HepG2 (cell line): Measurements from ENCODE around the gene CCR3. TPM values are rescaled to one million over a fixed set of nuclear protein-coding genes. Genes with fewer than 3 reads are reported as not detected.

ENCODE experiments used
- ATAC-seq: fragments of 200-7000 bp; cut with Tn5 transposase; 3 replicates; pipeline ENCODE4 v1.9.1; 2020; ENCODE audit warnings: mild to moderate bottlenecking, moderate library complexity
- BruUV-seq: library from RNA; stranded (reverse); fragments of 400-500 nt; replicated peaks from 2 replicates; lab custom pipeline; 2021; lab: Mats Ljungman, UMichigan
- CTCF ChIA-PET: fragments of 300-600 bp; formaldehyde crosslinking; extraction: SDS; loops from one replicate; lab custom pipeline; 2021; ENCODE audit warnings: low total read pairs, inconsistent platforms, low intra/inter-chr PET ratio; lab: Yijun Ruan, JAX
- POLR2A ChIA-PET: fragments of 350-600 bp; sonication (Branson Sonifier 250); formaldehyde crosslinking; loops from one replicate; lab custom pipeline; 2020; ENCODE audit warnings: antibody characterized with exemption, inconsistent platforms; lab: Yijun Ruan, JAX
- DNase-seq: peaks from one replicate; pipeline ENCODE4 v3.0.0-alpha.2; 2015; ENCODE audit warnings: low spot score
- FAIRE-seq: peaks from 3 replicates; lab custom pipeline; 2011; peaks lifted over from hg19 to GRCh38; lab: Jason Lieb, UNC
- H2AFZ ChIP-seq: one replicate; pipeline ENCODE4 v1.6.1; 2011; ENCODE audit warnings: low read length, inconsistent platforms
- H3K27ac ChIP-seq: fragments of 300-600 bp; 3 replicates; pipeline ENCODE4 v1.8.0; 2011; ENCODE audit warnings: mixed run types, mild to moderate bottlenecking, mixed read lengths, low read length, inconsistent platforms; ENCODE audit not compliant: insufficient read depth; ENCODE audit errors: extremely low read length
- H3K27me3 ChIP-seq, 2 experiments: fragments of 200-600 bp in 1 of 2; 2 replicates in 1 of 2; 3 replicates in 1 of 2; pipeline versions ENCODE4 v1.6.0 to v1.8.0; 2011; ENCODE audit warnings: low read length in 2 of 2, mild to moderate bottlenecking in 2 of 2, moderate library complexity in 2 of 2, inconsistent platforms in 1 of 2; ENCODE audit not compliant: insufficient read depth in 2 of 2, control insufficient read depth in 1 of 2
- H3K36me3 ChIP-seq, 2 experiments: fragments of 200-600 bp in 1 of 2; replicated peaks in 1 of 2; 2 replicates in 1 of 2; 3 replicates in 1 of 2; pipeline versions ENCODE4 v1.5.1 to v1.8.0; 2011; ENCODE audit warnings: low read length in 2 of 2, inconsistent platforms in 1 of 2; ENCODE audit not compliant: insufficient read depth in 2 of 2, control insufficient read depth in 1 of 2
- H3K4me1 ChIP-seq: 2 replicates; pipeline ENCODE4 v1.5.1; 2012; ENCODE audit warnings: low read length, inconsistent platforms; ENCODE audit not compliant: insufficient read depth
- H3K4me2 ChIP-seq: 2 replicates; pipeline ENCODE4 v1.6.0; 2011; ENCODE audit warnings: low read depth, low read length, inconsistent platforms
- H3K4me3 ChIP-seq, 3 experiments: fragments of 200-600 bp in 1 of 3; sonication (generic), shearing (Covaris generic) in 1 of 3; replicated peaks in 1 of 3; 2 replicates each; pipeline ENCODE4 v1.5.1; 2011 to 2016; ENCODE audit warnings: low read length in 3 of 3, inconsistent platforms in 2 of 3, low read depth in 2 of 3, mild to moderate bottlenecking in 2 of 3, control low read depth in 1 of 3, mixed read lengths in 1 of 3; ENCODE audit not compliant: insufficient read depth in 1 of 3
- H3K79me2 ChIP-seq: one replicate; pipeline ENCODE4 v1.6.1; 2011; ENCODE audit warnings: low read length, inconsistent platforms; ENCODE audit not compliant: insufficient read depth
- H3K9ac ChIP-seq: 2 replicates; pipeline ENCODE4 v1.6.0; 2011; ENCODE audit warnings: mild to moderate bottlenecking, low read depth, low read length, inconsistent platforms; ENCODE audit not compliant: insufficient read depth
- H3K9me3 ChIP-seq: 2 replicates; pipeline ENCODE4 v1.5.1; 2012; ENCODE audit warnings: mild to moderate bottlenecking, low read length
- H4K20me1 ChIP-seq: 2 replicates; pipeline ENCODE4 v1.6.0; 2011; ENCODE audit warnings: inconsistent platforms, mild to moderate bottlenecking, low read length, moderate library complexity; ENCODE audit not compliant: insufficient read depth
- FOXO1 ChIP-seq: sonication (generic); formaldehyde crosslinking; IDR thresholded peaks from 2 replicates; pipeline ENCODE4 v1.4.0; 2020; ENCODE audit warnings: missing genetic modification reagents
- GATAD1 ChIP-seq: IDR thresholded peaks from 2 replicates; pipeline ENCODE4 v1.6.1; 2016; ENCODE audit warnings: missing genetic modification reagents, missing compliant biosample characterization
- HIVEP1 ChIP-seq: sonication (generic); formaldehyde crosslinking; IDR thresholded peaks from 2 replicates; pipeline ENCODE4 v1.4.0; 2020; ENCODE audit warnings: mild to moderate bottlenecking, missing genetic modification reagents
- ISX ChIP-seq: sonication (generic); formaldehyde crosslinking; conservative IDR thresholded peaks from 2 replicates; pipeline ENCODE4 v1.5.0; 2020; ENCODE audit warnings: missing genetic modification reagents
- MTF1 ChIP-seq: sonication (generic); formaldehyde crosslinking; IDR thresholded peaks from 2 replicates; pipeline ENCODE4 v1.5.0; 2020; ENCODE audit warnings: missing genetic modification reagents
- POLR2G ChIP-seq: fragments of 200-400 bp; formaldehyde crosslinking; IDR thresholded peaks from 2 replicates; pipeline ENCODE4 v1.6.1; 2018; ENCODE audit warnings: mild to moderate bottlenecking, low read depth, low read length, moderate library complexity
- RELA ChIP-seq: sonication (generic); formaldehyde crosslinking; IDR thresholded peaks from 2 replicates; pipeline ENCODE4 v1.4.0; 2020; ENCODE audit warnings: missing genetic modification reagents
- SMAD9 ChIP-seq: sonication (generic); formaldehyde crosslinking; IDR thresholded peaks from 2 replicates; pipeline ENCODE4 v1.5.1; 2020; ENCODE audit warnings: mild to moderate bottlenecking, missing genetic modification reagents
- YEATS2 ChIP-seq: sonication (generic); formaldehyde crosslinking; IDR thresholded peaks from 2 replicates; pipeline ENCODE4 v1.4.0; 2020; ENCODE audit warnings: missing genetic modification reagents, borderline replicate concordance
- ZBTB3 ChIP-seq: sonication (generic); formaldehyde crosslinking; IDR thresholded peaks from 2 replicates; pipeline ENCODE4 v1.4.0; 2020; ENCODE audit warnings: low read depth, mild to moderate bottlenecking, moderate library complexity, missing genetic modification reagents, borderline replicate concordance
- ZNF138 ChIP-seq: sonication (generic); formaldehyde crosslinking; IDR thresholded peaks from 2 replicates; pipeline ENCODE4 v1.5.0; 2020; ENCODE audit warnings: mild to moderate bottlenecking, low read depth, missing genetic modification reagents
- ZNF530 ChIP-seq: sonication (generic); formaldehyde crosslinking; IDR thresholded peaks from 2 replicates; pipeline ENCODE4 v1.5.0; 2020; ENCODE audit warnings: low read depth, mild to moderate bottlenecking, missing genetic modification reagents
- ZNF607 ChIP-seq: sonication (generic); formaldehyde crosslinking; IDR thresholded peaks from 2 replicates; pipeline ENCODE4 v1.5.1; 2020; ENCODE audit warnings: missing genetic modification reagents, mild to moderate bottlenecking, borderline replicate concordance
- ZNF616 ChIP-seq: sonication (generic); formaldehyde crosslinking; IDR thresholded peaks from 2 replicates; pipeline ENCODE4 v1.5.0; 2020; ENCODE audit warnings: low read depth, mild to moderate bottlenecking, missing genetic modification reagents
- ZNF766 ChIP-seq: sonication (generic); formaldehyde crosslinking; IDR thresholded peaks from 2 replicates; pipeline ENCODE4 v1.5.0; 2020; ENCODE audit warnings: missing genetic modification reagents, borderline replicate concordance
- WGBS: methylation state at CpG from one replicate; pipeline ENCODE4 v1.1.6; 2017; ENCODE audit warnings: low lambda C conversion rate; 5-methylcytosine and 5-hydroxymethylcytosine counted together
- in situ Hi-C: cut with HindIII; loops from 2 replicates; pipeline ENCODE4 v1.10.0; 2017; ENCODE audit warnings: low pct_unique_long_range_greater_than_20kb; ENCODE audit not compliant: extremely low pct_ligation_motif_present
- intact Hi-C: fragments of 100-400 bp; cut with micrococcal nuclease; formaldehyde crosslinking; loops from one replicate; pipeline ENCODE4 v1.10.0; 2022; ENCODE audit not compliant: unreplicated experiment
- polyA plus RNA-seq, 8 experiments: library from polyadenylated mRNA; depleted of rRNA in 3 of 8; stranded (reverse) in 7 of 8; unstranded in 1 of 8; fragments of >200 nt; fragmentation: Illumina TruSeq in 4 of 8; extraction: Trizol in 4 of 8; gene quantifications; 2 replicates each; pipeline versions ENCODE4 v1.2.1 to v1.2.3, GENCODE V29; 2011 to 2016; ENCODE audit warnings: low read depth in 4 of 8, missing spikeins in 1 of 8, mixed read lengths in 1 of 8; ENCODE audit not compliant: insufficient read depth in 1 of 8
- total RNA-seq, 5 experiments: library from RNA; depleted of rRNA; stranded (reverse); fragments of >200 nt; fragmentation: Illumina TruSeq; extraction: Trizol; gene quantifications; 2 replicates each; pipeline ENCODE4 v1.2.3, GENCODE V29; 2016; ENCODE audit warnings: low read depth in 1 of 5
- TF ChIP-seq, protein P1 (sequence below): IDR thresholded peaks from 2 replicates; pipeline ENCODE4 v1.6.1; 2016; ENCODE audit warnings: low read depth
- TF ChIP-seq, protein P2 (sequence below): sonication (generic); formaldehyde crosslinking; IDR thresholded peaks from 2 replicates; pipeline ENCODE4 v1.4.0; 2020; ENCODE audit warnings: mild to moderate bottlenecking, missing genetic modification reagents
- TF ChIP-seq, protein P3 (sequence below): sonication (generic); formaldehyde crosslinking; IDR thresholded peaks from 2 replicates; pipeline ENCODE4 v1.4.0; 2020; ENCODE audit warnings: missing genetic modification reagents

Gene CCR3
- total and polyA plus RNA-seq, 2 of the 13 experiments (the other 11 are each of a cell fraction or from before 2014, with no cell fraction given): not detected

DNA sequence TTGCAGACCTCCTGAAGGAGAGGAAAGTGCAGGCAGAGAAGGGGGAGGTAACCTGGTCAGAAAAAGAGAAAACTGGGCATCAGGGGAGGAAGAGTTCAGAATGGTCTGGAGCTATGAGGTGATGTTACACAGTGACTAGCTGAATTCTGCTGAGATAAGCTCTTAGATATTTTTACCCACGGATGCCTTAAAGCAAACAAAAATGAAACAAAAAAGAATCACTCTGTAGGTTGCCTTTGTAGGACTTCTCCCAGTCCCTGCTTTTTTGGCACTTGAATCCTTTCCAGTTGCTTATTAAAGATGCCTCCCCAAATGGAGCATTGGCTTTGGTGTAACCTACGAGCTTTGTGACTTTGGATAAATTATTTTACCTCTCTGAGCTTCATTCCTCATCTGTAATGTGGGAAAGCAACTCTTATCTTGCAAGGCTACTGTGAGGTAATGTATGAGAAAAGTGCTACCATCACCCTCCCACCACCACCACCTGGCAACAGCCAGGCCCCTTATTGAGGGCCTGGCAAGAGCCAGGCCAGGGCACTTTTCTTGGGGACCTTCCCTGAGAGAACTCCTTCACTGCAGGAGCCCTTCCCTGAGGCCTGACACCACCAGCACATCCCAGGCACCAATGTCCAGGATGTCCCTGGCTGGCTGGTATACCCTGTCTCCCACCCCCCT lies 36.8 kb upstream of the CCR3 start:
- ATAC-seq (no peak), FAIRE-seq (no peak), DNase-seq (no peak)
- H3K4me1 ChIP-seq: peaks cover 4% of the 10 kb centered on the region; the same call in 1 of the 2 replicates
- WGBS: 0% methylated on average over 2 of the region's 2 CpGs
- H3K9ac ChIP-seq: no peak overlapping the region
- no peak overlapping the region for H3K4me2 ChIP-seq
- no peaks in the 10 kb centered on the region for H3K9me3 ChIP-seq
- ChIA-PET POLR2A (no interaction called here), CTCF (no interaction called here)
- H4K20me1 ChIP-seq: no peaks in the 10 kb centered on the region
- H3K36me3 ChIP-seq: no peaks in the 10 kb centered on the region
- TF ChIP-seq, protein P1, sequence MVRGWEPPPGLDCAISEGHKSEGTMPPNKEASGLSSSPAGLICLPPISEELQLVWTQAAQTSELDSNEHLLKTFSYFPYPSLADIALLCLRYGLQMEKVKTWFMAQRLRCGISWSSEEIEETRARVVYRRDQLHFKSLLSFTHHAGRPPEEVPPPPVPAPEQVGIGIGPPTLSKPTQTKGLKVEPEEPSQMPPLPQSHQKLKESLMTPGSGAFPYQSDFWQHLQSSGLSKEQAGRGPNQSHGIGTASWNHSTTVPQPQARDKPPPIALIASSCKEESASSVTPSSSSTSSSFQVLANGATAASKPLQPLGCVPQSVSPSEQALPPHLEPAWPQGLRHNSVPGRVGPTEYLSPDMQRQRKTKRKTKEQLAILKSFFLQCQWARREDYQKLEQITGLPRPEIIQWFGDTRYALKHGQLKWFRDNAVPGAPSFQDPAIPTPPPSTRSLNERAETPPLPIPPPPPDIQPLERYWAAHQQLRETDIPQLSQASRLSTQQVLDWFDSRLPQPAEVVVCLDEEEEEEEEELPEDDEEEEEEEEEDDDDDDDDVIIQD: no peak
- TF ChIP-seq RELA (CRISPR knock-in tag) (no peak), ZNF607 (no peak), ZNF530 (CRISPR knock-in tag) (no peak), FOXO1 (CRISPR knock-in tag) (no peak), GATAD1 (no peak), ZNF766 (CRISPR knock-in tag) (no peak), ZNF138 (no peak), ZNF616 (CRISPR knock-in tag) (no peak), SMAD9 (CRISPR knock-in tag) (no peak), POLR2G (no peak), YEATS2 (CRISPR knock-in tag) (no peak), ISX (no peak), ZBTB3 (CRISPR knock-in tag) (no peak), MTF1 (no peak), HIVEP1 (CRISPR knock-in tag) (no peak)
- TF ChIP-seq, protein P2, sequence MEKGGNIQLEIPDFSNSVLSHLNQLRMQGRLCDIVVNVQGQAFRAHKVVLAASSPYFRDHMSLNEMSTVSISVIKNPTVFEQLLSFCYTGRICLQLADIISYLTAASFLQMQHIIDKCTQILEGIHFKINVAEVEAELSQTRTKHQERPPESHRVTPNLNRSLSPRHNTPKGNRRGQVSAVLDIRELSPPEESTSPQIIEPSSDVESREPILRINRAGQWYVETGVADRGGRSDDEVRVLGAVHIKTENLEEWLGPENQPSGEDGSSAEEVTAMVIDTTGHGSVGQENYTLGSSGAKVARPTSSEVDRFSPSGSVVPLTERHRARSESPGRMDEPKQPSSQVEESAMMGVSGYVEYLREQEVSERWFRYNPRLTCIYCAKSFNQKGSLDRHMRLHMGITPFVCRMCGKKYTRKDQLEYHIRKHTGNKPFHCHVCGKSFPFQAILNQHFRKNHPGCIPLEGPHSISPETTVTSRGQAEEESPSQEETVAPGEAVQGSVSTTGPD: no peak
- TF ChIP-seq, protein P3, sequence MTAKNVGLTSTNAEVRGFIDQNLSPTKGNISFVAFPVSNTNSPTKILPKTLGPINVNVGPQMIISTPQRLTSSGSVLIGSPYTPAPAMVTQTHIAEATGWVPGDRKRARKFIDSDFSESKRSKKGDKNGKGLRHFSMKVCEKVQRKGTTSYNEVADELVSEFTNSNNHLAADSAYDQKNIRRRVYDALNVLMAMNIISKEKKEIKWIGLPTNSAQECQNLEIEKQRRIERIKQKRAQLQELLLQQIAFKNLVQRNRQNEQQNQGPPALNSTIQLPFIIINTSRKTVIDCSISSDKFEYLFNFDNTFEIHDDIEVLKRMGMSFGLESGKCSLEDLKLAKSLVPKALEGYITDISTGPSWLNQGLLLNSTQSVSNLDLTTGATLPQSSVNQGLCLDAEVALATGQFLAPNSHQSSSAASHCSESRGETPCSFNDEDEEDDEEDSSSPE (CRISPR knock-in tag): no peak
- no peaks in the 10 kb centered on the region for H3K27me3 ChIP-seq
- no TSS peak for BruUV-seq
- H2AFZ ChIP-seq: no peak overlapping the region
- intact Hi-C loops: no loop called here
- H3K79me2 ChIP-seq: no peaks in the 10 kb centered on the region
- no peak overlapping the region for H3K4me3 ChIP-seq
- in situ Hi-C loops: no loop called here
- no peak overlapping the region for H3K27ac ChIP-seq
